Activated T-cell treated with anti-CD3 and anti-CD28 coated beads, Interleukin-2, amount 50 U/mL, for 72 hours (primary cell): ENCODE data around the gene TRIM39. TPM values are rescaled to one million over a fixed set of nuclear protein-coding genes. Genes with fewer than 3 reads are reported as not detected.
"Not testable (repeated sequence)": the region's sequence is repeated elsewhere in the genome, so short reads cannot be mapped to it uniquely, and the experiment has no call there.

Experiments
- ATAC-seq, 2 donors: fragments of 150-1000 bp; cut with Tn5 transposase; replicated peaks in 1 of 2; 2 replicates each; pipeline ENCODE4 v1.10.0; 2021; ENCODE audit warnings: moderate library complexity in 2 of 2, mild to moderate bottlenecking in 1 of 2
- DNase-seq, 2 donors: peaks; one replicate each; pipeline ENCODE4 v3.0.0; 2021 to 2022; ENCODE audit warnings: mixed read lengths in 1 of 2
- H3K27ac Mint-ChIP-seq: one replicate; pipeline ENCODE4 v1.8.0; 2022; ENCODE audit warnings: mild to moderate bottlenecking, moderate library complexity, mixed read lengths
- H3K27me3 Mint-ChIP-seq: one replicate; pipeline ENCODE4 v1.8.0; 2022; ENCODE audit warnings: low read depth, mixed read lengths
- H3K36me3 Mint-ChIP-seq, 2 donors: one replicate each; pipeline ENCODE4 v1.8.0; 2022; ENCODE audit warnings: mixed read lengths in 2 of 2, mild to moderate bottlenecking in 1 of 2; ENCODE audit not compliant: insufficient read depth in 2 of 2
- H3K4me1 Mint-ChIP-seq: one replicate; pipeline ENCODE4 v1.8.0; 2022; ENCODE audit warnings: low read depth, mixed read lengths
- H3K4me3 Mint-ChIP-seq, 2 donors: one replicate each; pipeline ENCODE4 v1.8.0; 2022; ENCODE audit warnings: mild to moderate bottlenecking in 2 of 2, mixed read lengths in 2 of 2, moderate library complexity in 2 of 2
- H3K9me3 Mint-ChIP-seq, 2 donors: one replicate each; pipeline ENCODE4 v1.8.0; 2022; ENCODE audit warnings: mixed read lengths in 2 of 2
- total RNA-seq, 2 donors: library from RNA; stranded (reverse); gene quantifications; one replicate each; pipeline ENCODE4 v1.2.3, GENCODE V29; 2022

Gene TRIM39
- total RNA-seq, 2 donors from 2014 or later = 18.8 to 20.0 TPM

- no peaks in the 10 kb centered on the region for H3K36me3 Mint-ChIP-seq
- H3K27ac Mint-ChIP-seq = no peak overlapping the region
- H3K4me3 Mint-ChIP-seq = peak overlapping the region; percentile 87 to 91
- H3K4me1 Mint-ChIP-seq = no peaks in the 10 kb centered on the region
- peak; percentile 52 to 54 for DNase-seq
- peak; percentile 72 to 84 for ATAC-seq
- H3K9me3 Mint-ChIP-seq = no peaks in the 10 kb centered on the region
- peaks cover 79% of the 10 kb centered on the region for H3K27me3 Mint-ChIP-seq
Observed at GRCh38 chr6:30357678-30358540, 31.2 kb downstream of the TRIM39 start.

- H3K4me1 Mint-ChIP-seq = no peaks in the 10 kb centered on the region
- H3K27ac Mint-ChIP-seq = no peak overlapping the region
- no peaks in the 10 kb centered on the region for H3K36me3 Mint-ChIP-seq
- H3K9me3 Mint-ChIP-seq = no peaks in the 10 kb centered on the region
- no peak for ATAC-seq
- no peak overlapping the region for H3K4me3 Mint-ChIP-seq
- H3K27me3 Mint-ChIP-seq = peaks cover 69% of the 10 kb centered on the region
- no peak for DNase-seq
Observed at GRCh38 chr6:30359276-30359675, 32.5 kb downstream of the TRIM39 start.

- no peak overlapping the region for H3K4me3 Mint-ChIP-seq
- no peaks in the 10 kb centered on the region for H3K4me1 Mint-ChIP-seq
- H3K27me3 Mint-ChIP-seq = peaks cover 71% of the 10 kb centered on the region
- H3K36me3 Mint-ChIP-seq = no peaks in the 10 kb centered on the region
- ATAC-seq (no peak), DNase-seq (no peak)
- H3K9me3 Mint-ChIP-seq = no peaks in the 10 kb centered on the region
- H3K27ac Mint-ChIP-seq = no peak overlapping the region
Observed at GRCh38 chr6:30360139-30360538, 33.4 kb downstream of the TRIM39 start.

- H3K9me3 Mint-ChIP-seq = no peaks in the 10 kb centered on the region
- H3K27ac Mint-ChIP-seq = no peak overlapping the region
- no peaks in the 10 kb centered on the region for H3K4me1 Mint-ChIP-seq
- H3K27me3 Mint-ChIP-seq = peaks cover 76% of the 10 kb centered on the region
- no peaks in the 10 kb centered on the region for H3K36me3 Mint-ChIP-seq
- no peak for DNase-seq
- no peak for ATAC-seq
- no peak overlapping the region for H3K4me3 Mint-ChIP-seq
Observed at GRCh38 chr6:30361661-30362060, 34.9 kb downstream of the TRIM39 start.

GRCh38 chr6:30363459-30363858 is 36.7 kb downstream of the TRIM39 start:
- Mint-ChIP-seq H3K4me1 (no peaks in the 10 kb centered on the region), H3K4me3 (no peak overlapping the region), H3K27ac (no peak overlapping the region), H3K36me3 (no peaks in the 10 kb centered on the region), H3K9me3 (no peaks in the 10 kb centered on the region), H3K27me3 (peaks cover 74% of the 10 kb centered on the region)
- ATAC-seq (no peak), DNase-seq (no peak)

GRCh38 chr6:30364591-30364990 is 37.9 kb downstream of the TRIM39 start:
- ATAC-seq = peak in 1 of 2 donors; percentile 42
- Mint-ChIP-seq H3K36me3 (no peaks in the 10 kb centered on the region), H3K27ac (no peak overlapping the region), H3K4me1 (no peaks in the 10 kb centered on the region), H3K4me3 (no peak overlapping the region), H3K9me3 (no peaks in the 10 kb centered on the region), H3K27me3 (peaks cover 72% of the 10 kb centered on the region)
- DNase-seq = no peak

- not testable (repeated sequence) for H3K4me3 Mint-ChIP-seq, H3K9me3 Mint-ChIP-seq, ATAC-seq, H3K4me1 Mint-ChIP-seq, H3K27ac Mint-ChIP-seq, DNase-seq, H3K36me3 Mint-ChIP-seq
- peaks cover 57% of the 10 kb centered on the region for H3K27me3 Mint-ChIP-seq
Observed at GRCh38 chr6:30369280-30369679, 42.6 kb downstream of the TRIM39 start.

GRCh38 chr6:30378290-30378937 is 51.7 kb downstream of the TRIM39 start:
- no peak overlapping the region for H3K27ac Mint-ChIP-seq
- H3K36me3 Mint-ChIP-seq = no peaks in the 10 kb centered on the region
- peaks cover 48% of the 10 kb centered on the region for H3K27me3 Mint-ChIP-seq
- no peaks in the 10 kb centered on the region for H3K4me1 Mint-ChIP-seq
- no peak for DNase-seq
- H3K4me3 Mint-ChIP-seq = no peak overlapping the region
- H3K9me3 Mint-ChIP-seq = no peaks in the 10 kb centered on the region
- no peak for ATAC-seq

GRCh38 chr6:30380464-30380863 is 53.7 kb downstream of the TRIM39 start:
- no peak for DNase-seq
- H3K27ac Mint-ChIP-seq = no peak overlapping the region
- H3K4me1 Mint-ChIP-seq = no peaks in the 10 kb centered on the region
- no peaks in the 10 kb centered on the region for H3K9me3 Mint-ChIP-seq
- peaks cover 52% of the 10 kb centered on the region for H3K27me3 Mint-ChIP-seq
- no peak overlapping the region for H3K4me3 Mint-ChIP-seq
- no peak for ATAC-seq
- H3K36me3 Mint-ChIP-seq = no peaks in the 10 kb centered on the region

- Mint-ChIP-seq H3K4me1 (no peaks in the 10 kb centered on the region), H3K9me3 (no peaks in the 10 kb centered on the region), H3K27ac (no peak overlapping the region), H3K36me3 (no peaks in the 10 kb centered on the region), H3K4me3 (no peak overlapping the region), H3K27me3 (peaks cover 76% of the 10 kb centered on the region)
- ATAC-seq (no peak), DNase-seq (no peak)
Observed at GRCh38 chr6:30386166-30386565, 59.4 kb downstream of the TRIM39 start.

- no peaks in the 10 kb centered on the region for H3K36me3 Mint-ChIP-seq
- no peak overlapping the region for H3K27ac Mint-ChIP-seq
- DNase-seq (no peak), ATAC-seq (no peak)
- H3K4me3 Mint-ChIP-seq = no peak overlapping the region
- no peaks in the 10 kb centered on the region for H3K4me1 Mint-ChIP-seq
- no peaks in the 10 kb centered on the region for H3K9me3 Mint-ChIP-seq
- H3K27me3 Mint-ChIP-seq = peaks cover 82% of the 10 kb centered on the region
Observed at GRCh38 chr6:30391240-30391639, 64.5 kb downstream of the TRIM39 start.
